ENCODE measurements around the gene ENTHD1. TPM values are rescaled to one million over a fixed set of nuclear protein-coding genes. Genes with fewer than 3 reads are reported as not detected.
"Not testable (repeated sequence)": the region's sequence is repeated elsewhere in the genome, so short reads cannot be mapped to it uniquely, and the experiment has no call there.

The ENTHD1 gene
- total and polyA plus RNA-seq, 10 donors = 0.09 to 0.59 (median 0.14) TPM; not detected in 5

DNA sequence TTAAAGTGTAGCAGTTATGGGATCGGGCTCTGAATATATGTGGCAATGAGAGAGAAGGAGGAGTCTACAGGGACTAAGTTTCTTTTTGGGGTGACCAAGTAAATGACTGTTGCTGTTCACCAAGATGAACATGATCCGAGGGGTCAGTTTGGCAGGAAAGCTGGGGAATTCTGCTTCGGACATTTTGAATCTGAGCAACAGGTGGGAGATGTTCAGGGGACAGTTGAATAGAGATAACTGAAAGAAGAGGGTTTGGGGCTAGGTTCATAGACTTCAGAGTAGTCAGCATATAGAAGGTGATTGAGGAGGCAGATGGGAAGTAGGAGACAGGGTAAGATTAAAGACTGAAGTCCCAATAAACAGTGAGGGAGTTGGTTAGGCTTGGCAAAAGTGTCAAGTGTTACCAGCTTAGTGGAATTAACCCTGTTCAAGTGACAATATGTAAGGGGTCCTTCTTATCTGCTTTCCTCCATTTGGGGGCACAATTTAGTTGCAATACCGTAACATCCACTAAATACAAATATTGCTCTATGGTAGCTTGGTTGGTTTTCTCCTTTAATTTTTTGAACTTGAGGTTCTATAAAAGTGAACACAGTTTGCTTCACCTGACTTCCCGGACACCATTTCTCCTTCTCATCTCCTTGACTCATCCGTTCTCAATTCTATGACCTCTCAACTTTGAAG, 2.9 kb upstream of the ENTHD1 start:
- DNase-seq = no peak
- 90 to 91% (median 90%) methylated on average over 6 of the region's 6 CpGs for WGBS, 5 donors
- no peak overlapping the region for H3K4me3 ChIP-seq
- no peaks in the 10 kb centered on the region for H3K9me3 ChIP-seq
- H3K4me1 ChIP-seq = peaks cover 29 to 51% (median 42%) of the 10 kb centered on the region in 6 donors
- intact Hi-C loops (cut with DNase I; ENCODE audit: low total_unique reads) = loop anchor here (5.0 kb wide), 1 partner anchor 41 kb away; no protein-coding TSS in a partner anchor
- H3K27ac ChIP-seq = no peak overlapping the region
- H3K27me3 ChIP-seq (replicated peaks in 1 of 7) = no peaks in the 10 kb centered on the region
- no peak for TF ChIP-seq POLR2A (IDR thresholded peaks at IDR 0.05)
- TF ChIP-seq CTCF (IDR thresholded peaks at IDR 0.05 in 8 of 11, conservative IDR thresholded peaks at IDR 0.05 in 3 of 11) = no peak
- no peak for TF ChIP-seq POLR2AphosphoS5 (IDR thresholded peaks at IDR 0.05)
- no peaks in the 10 kb centered on the region for H3K36me3 ChIP-seq

GRCh38 chr22:39895682-39896081, 2.1 kb upstream of the ENTHD1 start:
- Histone ChIP-seq H3K27me3 (replicated peaks in 1 of 7) (no peaks in the 10 kb centered on the region), H3K4me3 (no peak overlapping the region), H3K9me3 (no peaks in the 10 kb centered on the region), H3K4me1 (peaks cover 26 to 44% (median 37%) of the 10 kb centered on the region in 6 donors), H3K36me3 (no peaks in the 10 kb centered on the region), H3K27ac (no peak overlapping the region)
- no peak for DNase-seq
- intact Hi-C loops (cut with DNase I; ENCODE audit: low total_unique reads) = loop anchor here (5.0 kb wide), 1 partner anchor 42 kb away; no protein-coding TSS in a partner anchor
- WGBS, 5 donors = 81 to 96% (median 83%) methylated on average over 1 of the region's 1 CpG
- TF ChIP-seq POLR2A (IDR thresholded peaks at IDR 0.05) (no peak), CTCF (IDR thresholded peaks at IDR 0.05 in 8 of 11, conservative IDR thresholded peaks at IDR 0.05 in 3 of 11) (no peak), POLR2AphosphoS5 (IDR thresholded peaks at IDR 0.05) (no peak)

- intact Hi-C loops (cut with DNase I; ENCODE audit: low total_unique reads) = loop anchor here (5.0 kb wide), 1 partner anchor 43 kb away; no protein-coding TSS in a partner anchor
Observed at GRCh38 chr22:39894554-39895092, 1.1 kb upstream of the ENTHD1 start.

DNA sequence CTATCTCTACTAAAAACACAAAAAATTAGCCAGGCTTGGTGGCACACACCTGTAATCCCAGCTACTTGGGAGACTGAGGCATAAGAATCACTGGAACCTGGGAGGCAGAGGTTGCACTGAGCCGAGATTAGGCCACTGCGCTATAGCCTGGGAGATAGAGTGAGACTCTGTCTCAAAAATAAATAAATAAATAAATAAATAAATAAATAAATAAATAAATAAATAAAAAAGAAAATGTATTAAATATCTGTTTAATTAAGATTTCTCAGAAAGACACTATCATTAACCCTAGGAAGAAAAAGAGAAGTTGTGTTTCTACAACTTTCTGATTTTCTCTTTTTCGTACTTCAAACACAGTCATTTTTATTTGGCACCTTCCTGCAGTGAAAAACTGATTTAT, 3.6 kb downstream of the ENTHD1 start:
- intact Hi-C loops (cut with DNase I; ENCODE audit: low total_unique reads) = not testable (repeated sequence)
- WGBS, 5 donors = 79 to 98% (median 80%) methylated on average over 3 of the region's 3 CpGs

More at GRCh38 chr22:39894554-39895092, 1.1 kb upstream of the ENTHD1 start:
- TF ChIP-seq CTCF (IDR thresholded peaks at IDR 0.05 in 8 of 11, conservative IDR thresholded peaks at IDR 0.05 in 3 of 11) (no peak), POLR2AphosphoS5 (IDR thresholded peaks at IDR 0.05) (no peak), POLR2A (IDR thresholded peaks at IDR 0.05) (no peak)
- no peak for DNase-seq
- Histone ChIP-seq H3K4me3 (no peak overlapping the region), H3K27ac (no peak overlapping the region), H3K4me1 (peaks cover 17 to 34% (median 26%) of the 10 kb centered on the region in 6 donors), H3K27me3 (replicated peaks in 1 of 7) (no peaks in the 10 kb centered on the region), H3K9me3 (no peaks in the 10 kb centered on the region), H3K36me3 (no peaks in the 10 kb centered on the region)
- 79 to 92% (median 87%) methylated on average over 7 of the region's 7 CpGs for WGBS, 5 donors

More for the DNA sequence above, 3.6 kb downstream of the ENTHD1 start:
- peaks cover 0 to 10% (median 8%) of the 10 kb centered on the region in 6 donors for H3K4me1 ChIP-seq
- H3K36me3 ChIP-seq; H3K27me3 ChIP-seq (replicated peaks in 1 of 7); DNase-seq; H3K9me3 ChIP-seq; H3K27ac ChIP-seq; H3K4me3 ChIP-seq: not testable (repeated sequence)
